Activated gamma-delta T cell (primary cell): Measurements from ENCODE around the gene SH3BP5.
"Not testable (repeated sequence)": the region's sequence is repeated elsewhere in the genome, so short reads cannot be mapped to it uniquely, and the experiment has no call there.

Source experiments
- DNase-seq: peaks from one replicate; lab custom pipeline; 2025; lab: John Stamatoyannopoulos, UW
- total RNA-seq, 2 donors: gene quantifications; one replicate each; lab custom pipeline; 2026; lab: John Stamatoyannopoulos, UW

The SH3BP5 gene
- total RNA-seq = 25.6 to 49.5 reads per million in 2 donors

DNA sequence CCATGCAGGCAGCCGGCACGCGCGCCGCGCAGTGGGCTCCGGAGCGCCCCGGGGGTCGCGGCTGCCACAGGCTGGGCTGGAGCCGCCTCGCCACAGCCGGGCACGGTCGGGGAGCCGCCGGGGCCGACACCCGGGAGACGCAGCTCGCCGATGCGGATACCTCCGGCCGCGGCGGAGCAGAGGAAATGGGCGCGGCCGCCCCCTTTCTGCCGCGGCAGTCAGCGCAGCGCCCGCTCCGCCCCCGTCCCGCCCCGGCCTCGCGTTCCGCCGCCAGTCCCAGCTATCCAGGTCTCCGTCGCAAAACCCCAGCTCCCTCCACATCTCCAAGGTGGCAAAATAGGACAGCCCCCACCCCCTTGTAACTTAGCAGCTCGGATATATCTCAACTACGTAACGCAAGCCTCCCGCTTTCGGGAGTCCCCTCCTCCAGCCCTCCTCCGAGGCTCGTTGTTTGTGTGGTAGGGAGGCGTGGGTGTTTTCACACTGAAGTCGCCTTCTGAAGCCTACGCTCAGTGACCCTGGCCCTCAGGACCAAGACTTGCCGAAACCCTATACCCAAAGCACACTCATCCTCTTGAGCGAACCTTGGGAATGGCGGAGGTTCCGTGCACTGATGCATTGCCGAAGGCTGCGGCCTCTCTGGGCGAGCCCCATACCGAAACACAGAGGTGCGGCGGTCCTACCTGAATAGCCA, at the start of gene SH3BP5:
Gene SH3BP5 (minus strand): TSS at position 182 of the 694 bp plus-strand sequence. CDS start 178 bp downstream, at position 4.
- DNase-seq = peak; percentile 50

GRCh38 chr3:15380980-15381890, 48.8 kb upstream of the SH3BP5 start:
- no peak for DNase-seq

GRCh38 chr3:15377961-15378791, 45.8 kb upstream of the SH3BP5 start:
- DNase-seq = peak; percentile 31

GRCh38 chr3:15375461-15376000, 43.1 kb upstream of the SH3BP5 start:
- DNase-seq = no peak

- DNase-seq = no peak
These were observed 40.5 kb upstream of the SH3BP5 start for GRCh38 chr3:15372918-15373317.

GRCh38 chr3:15368561-15369135, 36.3 kb upstream of the SH3BP5 start:
- DNase-seq = no peak

DNA sequence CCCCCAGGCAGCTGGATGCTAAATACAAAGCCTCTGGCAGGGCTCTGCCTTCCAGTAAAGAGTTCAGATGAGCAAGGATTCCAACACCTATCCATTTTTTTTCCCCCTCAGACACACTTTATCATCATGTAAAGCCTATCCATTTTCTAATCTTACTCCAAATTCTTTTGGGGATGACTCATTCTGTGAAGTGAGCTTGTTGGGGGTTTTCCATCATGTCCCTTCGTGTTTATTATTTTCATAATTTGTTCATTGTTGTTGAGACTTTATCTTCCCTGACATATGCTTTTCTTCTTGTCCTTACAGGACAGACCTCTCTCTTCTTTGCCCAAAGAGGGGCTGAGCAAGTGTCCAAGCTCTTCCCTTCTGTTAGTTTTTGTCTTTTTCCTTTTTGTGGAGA, 34.7 kb upstream of the SH3BP5 start:
- no peak for DNase-seq

DNA sequence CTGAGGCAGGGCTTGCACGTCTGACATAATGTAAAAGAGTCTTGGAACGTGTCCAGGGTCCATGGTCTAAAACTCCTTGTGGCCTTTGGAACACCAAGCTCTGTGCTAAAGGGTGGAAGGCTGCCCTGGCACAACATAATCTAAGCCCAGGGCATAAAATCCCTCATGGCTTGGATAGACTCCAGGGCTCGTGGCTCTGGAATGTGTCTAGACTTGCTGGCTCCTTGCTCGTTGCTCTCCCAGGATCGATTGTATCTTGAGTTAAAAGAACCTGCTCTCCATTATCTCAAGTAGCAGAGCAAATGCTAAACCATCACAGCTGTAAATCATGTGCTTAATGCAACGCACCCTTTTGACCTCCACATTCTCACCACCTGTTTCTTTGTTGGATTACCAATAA, 31.7 kb upstream of the SH3BP5 start:
- not testable (repeated sequence) for DNase-seq

DNA sequence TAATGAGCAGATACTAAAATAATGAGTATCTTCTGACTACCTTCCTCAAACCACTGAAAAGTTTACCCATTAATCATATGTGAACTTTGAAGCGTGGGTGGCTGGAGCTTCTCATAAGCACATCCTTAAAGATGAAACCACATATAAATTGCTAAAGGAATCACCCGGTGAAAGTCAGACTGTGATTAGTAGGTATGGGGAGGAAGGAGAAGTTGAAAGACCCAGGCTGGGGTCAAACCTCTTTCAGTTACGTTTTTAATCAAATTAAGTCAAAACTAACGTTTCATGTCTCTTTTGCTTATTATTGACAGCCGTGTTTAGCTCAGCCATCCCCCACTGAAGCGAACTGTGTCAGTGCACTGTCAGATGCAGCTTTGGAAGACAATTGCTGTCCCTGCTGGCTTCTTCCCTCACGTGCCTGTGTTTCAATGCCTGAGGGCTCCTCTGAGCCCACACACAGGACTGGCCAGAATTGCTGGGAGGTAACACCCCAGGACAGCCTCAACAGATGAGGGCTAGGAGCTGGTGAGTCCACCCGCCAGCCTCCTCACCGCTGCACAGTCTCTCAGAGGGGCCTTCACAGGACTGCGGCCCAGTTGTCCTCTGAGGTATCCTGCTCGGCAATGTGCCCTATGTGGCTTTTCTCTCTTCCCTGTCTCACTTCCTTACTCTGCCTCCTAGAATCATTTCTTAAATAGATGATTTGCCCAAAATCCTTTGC, 29.3 kb upstream of the SH3BP5 start:
- no peak for DNase-seq

DNA sequence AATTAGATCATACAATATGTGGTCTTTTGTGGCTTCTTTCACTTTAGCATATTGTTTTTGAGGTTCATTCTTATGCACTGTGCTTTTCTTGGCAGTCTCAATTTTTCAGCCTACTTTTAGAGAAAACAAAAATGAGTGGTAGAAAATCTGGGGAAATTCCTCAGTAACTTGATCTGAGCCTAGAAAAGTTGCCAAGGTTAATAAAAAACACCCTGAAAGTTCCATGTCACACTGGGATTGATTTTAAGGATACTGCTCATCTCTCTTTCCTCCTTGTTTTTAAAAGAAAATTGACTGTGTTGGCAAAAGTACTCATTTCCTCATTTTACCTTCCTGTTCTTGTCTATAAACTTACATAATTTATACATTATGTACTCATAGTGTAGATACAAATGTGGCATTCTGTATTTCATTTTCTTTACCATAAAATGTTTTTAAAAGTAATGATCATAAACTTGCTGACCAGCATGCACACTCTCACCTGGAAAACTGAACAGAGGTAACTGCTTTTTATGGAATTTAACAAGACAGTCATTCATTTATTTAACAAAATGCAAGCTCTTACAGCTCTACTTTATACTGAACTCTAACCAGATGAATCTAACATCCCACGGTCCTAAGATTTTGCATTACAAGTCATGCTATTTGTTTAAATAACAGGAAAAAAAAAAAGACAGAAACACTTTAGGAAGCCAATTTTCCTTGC, 28.6 kb upstream of the SH3BP5 start:
- no peak for DNase-seq

- no peak for DNase-seq
These were observed 27.5 kb upstream of the SH3BP5 start for GRCh38 chr3:15359677-15360397.

DNA sequence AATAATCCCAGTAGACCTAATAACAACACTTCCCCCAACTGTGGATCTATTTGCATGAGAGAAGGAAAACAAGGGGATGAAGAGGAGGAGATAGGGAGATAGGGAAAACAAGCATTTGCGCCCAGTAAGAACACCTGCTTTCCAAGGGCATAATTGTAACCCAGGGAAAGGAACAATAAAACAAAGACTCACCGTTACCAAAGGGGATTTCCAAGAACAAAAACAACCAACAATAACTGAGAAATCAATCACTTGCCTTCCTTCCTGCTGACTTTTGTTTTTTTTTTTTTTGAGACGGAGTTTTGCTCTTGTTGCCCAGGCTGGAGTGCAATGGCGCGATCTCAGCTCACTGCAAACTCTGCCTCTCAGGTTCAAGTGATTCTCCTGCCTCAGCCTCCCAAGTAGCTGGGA, 24.3 kb upstream of the SH3BP5 start:
- not testable (repeated sequence) for DNase-seq

GRCh38 chr3:15356176-15356575, 23.8 kb upstream of the SH3BP5 start:
- DNase-seq = no peak

DNA sequence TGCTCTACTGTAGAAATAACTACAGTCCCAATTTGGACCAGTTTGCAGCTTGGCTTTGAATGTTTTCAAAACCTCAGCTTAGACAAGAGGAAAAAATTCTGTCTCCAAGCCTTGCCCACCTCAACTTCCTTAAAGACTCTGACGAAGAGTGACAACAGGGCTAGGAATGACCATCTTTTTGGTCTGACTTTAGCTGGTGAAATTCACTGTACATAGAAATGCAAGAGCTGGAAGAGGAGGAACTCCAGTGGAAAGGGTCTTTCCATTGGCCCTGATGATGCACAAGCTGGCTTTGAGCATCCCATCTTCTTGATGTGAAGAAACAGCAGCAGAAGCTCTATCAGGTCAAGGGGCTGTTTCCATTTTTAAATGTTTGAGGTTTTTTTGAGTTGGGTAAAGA, 22.7 kb upstream of the SH3BP5 start:
- no peak for DNase-seq

GRCh38 chr3:15354485-15354884, 22.1 kb upstream of the SH3BP5 start:
- DNase-seq = no peak

- no peak for DNase-seq
These were observed 17.8 kb upstream of the SH3BP5 start for GRCh38 chr3:15350141-15350540.

DNA sequence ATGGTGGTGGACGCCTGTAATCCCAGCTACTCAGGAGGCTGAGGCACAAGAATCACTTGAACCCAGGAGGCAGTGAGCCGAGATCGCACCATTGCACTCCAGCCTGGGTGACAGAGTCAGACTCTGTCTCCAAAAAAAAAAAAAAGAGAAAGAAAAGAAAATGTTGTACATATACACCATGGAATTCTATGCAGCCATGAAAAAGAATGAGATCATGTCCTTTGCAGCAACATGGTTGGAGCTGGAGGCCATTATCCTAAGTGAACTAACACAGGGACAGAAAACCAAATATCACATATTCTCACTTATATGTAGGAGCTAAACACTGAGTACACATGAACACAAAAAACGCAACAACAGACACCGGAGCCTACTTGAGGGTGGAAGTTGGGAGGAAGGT, 17.1 kb upstream of the SH3BP5 start:
- DNase-seq = not testable (repeated sequence)

DNA sequence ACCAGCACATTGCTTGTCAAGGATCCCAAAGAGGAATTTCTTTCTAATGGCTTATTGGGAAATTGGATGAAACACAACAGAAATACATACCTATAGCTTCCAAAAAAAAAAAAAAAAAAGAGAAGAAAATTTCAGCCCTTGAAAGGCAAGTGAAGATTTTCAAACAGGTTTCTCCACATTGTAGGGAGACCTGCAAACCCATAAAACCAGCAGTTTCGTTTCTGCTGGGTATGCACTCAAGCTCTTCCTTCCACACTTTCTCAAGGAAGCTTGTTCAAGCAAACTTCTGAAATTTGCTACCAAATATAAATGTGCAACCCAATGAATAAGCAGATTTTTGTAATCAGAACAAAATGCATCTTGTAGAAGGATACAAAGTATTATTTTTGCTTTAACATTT, 15.9 kb upstream of the SH3BP5 start:
- DNase-seq = no peak

DNA sequence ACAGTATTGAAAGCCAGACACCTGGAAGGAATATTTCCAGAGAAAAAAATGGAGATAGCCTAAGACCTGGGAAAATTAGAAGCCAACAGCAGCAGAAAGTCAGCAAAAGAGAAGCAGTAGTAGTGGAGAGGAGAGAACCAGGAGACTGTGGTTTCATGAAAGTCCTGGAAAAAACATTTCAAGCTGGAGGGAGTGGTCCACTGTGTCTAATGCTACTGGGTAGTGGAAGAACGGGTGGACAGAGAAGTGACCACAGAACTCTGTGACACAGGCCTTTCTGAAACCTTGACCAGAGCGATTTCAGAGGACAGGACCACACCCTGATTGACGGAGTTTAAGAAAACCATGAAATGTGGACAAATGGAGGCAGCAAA, 15.3 kb upstream of the SH3BP5 start:
- no peak for DNase-seq
